Neural cell (in vitro differentiated cells): ENCODE data around the gene FBXL22. TPM values are rescaled to one million over a fixed set of nuclear protein-coding genes. Genes with fewer than 3 reads are reported as not detected.

Experiments used
- H2AFZ ChIP-seq: fragments of 200-600, 300-800 bp; sonication (generic), shearing (Covaris generic); 2 replicates; pipeline ENCODE4 v1.6.0; 2014; ENCODE audit warnings: low read depth, mild to moderate bottlenecking, antibody characterized with exemption, low read length, moderate library complexity
- H3F3A ChIP-seq: fragments of 200-600 bp; shearing (Covaris generic); 2 replicates; pipeline ENCODE4 v1.6.1; 2016; ENCODE audit warnings: mild to moderate bottlenecking, moderate library complexity, mixed read lengths, antibody characterized with exemption, low read length; ENCODE audit not compliant: insufficient read depth, poor library complexity, severe bottlenecking
- H3K27ac ChIP-seq: fragments of 200-600, 300-800 bp; sonication (generic), shearing (Covaris generic); 2 replicates; pipeline ENCODE4 v1.5.1; 2014; ENCODE audit warnings: mild to moderate bottlenecking, low read length, moderate library complexity
- H3K27me3 ChIP-seq: fragments of 300-800, 200-600 bp; sonication (generic), shearing (Covaris generic); 2 replicates; pipeline ENCODE4 v1.6.0; 2014; ENCODE audit warnings: mild to moderate bottlenecking, low read depth, low read length, moderate library complexity; ENCODE audit not compliant: insufficient read depth
- H3K36me3 ChIP-seq: fragments of 300-800, 200-600 bp; sonication (generic), shearing (Covaris generic); 2 replicates; pipeline ENCODE4 v1.5.1; 2014; ENCODE audit warnings: mild to moderate bottlenecking, antibody characterized with exemption, low read length, moderate library complexity; ENCODE audit not compliant: insufficient read depth
- H3K4me2 ChIP-seq: fragments of 300-800, 200-600 bp; sonication (generic), shearing (Covaris generic); 2 replicates; pipeline ENCODE4 v1.6.0; 2014; ENCODE audit warnings: mild to moderate bottlenecking, low read length
- H3K4me3 ChIP-seq: fragments of 300-800, 200-600 bp; sonication (generic), shearing (Covaris generic); 2 replicates; pipeline ENCODE4 v1.5.1; 2014; ENCODE audit warnings: mild to moderate bottlenecking, low read length, moderate library complexity
- H3K79me2 ChIP-seq: fragments of 200-600 bp; shearing (Covaris generic); replicated peaks from 2 replicates; pipeline ENCODE4 v1.6.0; 2014; ENCODE audit warnings: mild to moderate bottlenecking, low read length, moderate library complexity; ENCODE audit not compliant: insufficient read depth
- H3K9ac ChIP-seq: fragments of 300-800, 200-600 bp; sonication (generic), shearing (Covaris generic); 2 replicates; pipeline ENCODE4 v1.6.1; 2016; ENCODE audit warnings: mild to moderate bottlenecking, low read length, mixed read lengths
- H3K9me2 ChIP-seq: fragments of 200-600 bp; shearing (Covaris generic); 2 replicates; pipeline ENCODE4 v1.6.1; 2016; ENCODE audit warnings: mild to moderate bottlenecking, low read length, mixed read lengths; ENCODE audit not compliant: insufficient read depth
- H3K9me3 ChIP-seq: fragments of 200-600, 300-800 bp; sonication (generic), shearing (Covaris generic); 2 replicates; pipeline ENCODE4 v1.6.1; 2016; ENCODE audit warnings: mild to moderate bottlenecking, mixed run types, low read length, moderate library complexity, mixed read lengths
- H4K20me1 ChIP-seq: fragments of 200-600 bp; shearing (Covaris generic); 2 replicates; pipeline ENCODE4 v1.6.1; 2016; ENCODE audit warnings: mild to moderate bottlenecking, mixed run types; ENCODE audit not compliant: insufficient read depth
- EP300 ChIP-seq: fragments of 450-650 bp; conservative IDR thresholded peaks from 2 replicates; pipeline ENCODE4 v1.6.1; 2014; ENCODE audit warnings: antibody characterized with exemption, mild to moderate bottlenecking, moderate library complexity; ENCODE audit not compliant: poor library complexity, severe bottlenecking
- EZH2 ChIP-seq: fragments of 200-600, 300-800 bp; shearing (Covaris generic), sonication (generic); IDR thresholded peaks from 2 replicates; pipeline ENCODE4 v1.6.1; 2014; ENCODE audit warnings: antibody characterized with exemption, low read length, borderline replicate concordance, mild to moderate bottlenecking; ENCODE audit not compliant: insufficient read depth, poor library complexity, severe bottlenecking
- MXI1 ChIP-seq: fragments of 450-650 bp; conservative IDR thresholded peaks from 2 replicates; pipeline ENCODE4 v1.6.1; 2014; ENCODE audit warnings: antibody characterized with exemption, mild to moderate bottlenecking; ENCODE audit not compliant: poor library complexity, severe bottlenecking
- POLR2AphosphoS5 ChIP-seq: IDR thresholded peaks from 2 replicates; pipeline ENCODE4 v1.6.1; 2012
- RAD21 ChIP-seq: fragments of 450-650 bp; conservative IDR thresholded peaks from 2 replicates; pipeline ENCODE4 v1.6.1; 2014; ENCODE audit warnings: antibody characterized with exemption, mild to moderate bottlenecking, moderate library complexity
- SMC3 ChIP-seq: fragments of 450-650 bp; conservative IDR thresholded peaks from 2 replicates; pipeline ENCODE4 v1.6.1; 2014; ENCODE audit warnings: antibody characterized with exemption, mild to moderate bottlenecking, moderate library complexity; ENCODE audit not compliant: poor library complexity
- TAF1 ChIP-seq: IDR thresholded peaks from 2 replicates; pipeline ENCODE4 v1.6.1; 2012; ENCODE audit warnings: low read depth
- polyA plus RNA-seq: library from polyadenylated mRNA; depleted of rRNA; stranded (reverse); fragments of >200 nt; gene quantifications from 2 replicates; pipeline ENCODE4 v1.2.3, GENCODE V29; 2014
- TF ChIP-seq, protein P1 (sequence below): IDR thresholded peaks from 2 replicates; pipeline ENCODE4 v1.6.1; 2012; ENCODE audit warnings: borderline replicate concordance
- TF ChIP-seq, protein P2 (sequence below): fragments of 450-650 bp; IDR thresholded peaks from 2 replicates; pipeline ENCODE4 v1.5.1; 2014; ENCODE audit warnings: antibody characterized with exemption, mild to moderate bottlenecking, moderate library complexity; ENCODE audit not compliant: poor library complexity, severe bottlenecking

Gene FBXL22
- polyA plus RNA-seq, 1 donor from 2014 or later, result 0.41 TPM

DNA sequence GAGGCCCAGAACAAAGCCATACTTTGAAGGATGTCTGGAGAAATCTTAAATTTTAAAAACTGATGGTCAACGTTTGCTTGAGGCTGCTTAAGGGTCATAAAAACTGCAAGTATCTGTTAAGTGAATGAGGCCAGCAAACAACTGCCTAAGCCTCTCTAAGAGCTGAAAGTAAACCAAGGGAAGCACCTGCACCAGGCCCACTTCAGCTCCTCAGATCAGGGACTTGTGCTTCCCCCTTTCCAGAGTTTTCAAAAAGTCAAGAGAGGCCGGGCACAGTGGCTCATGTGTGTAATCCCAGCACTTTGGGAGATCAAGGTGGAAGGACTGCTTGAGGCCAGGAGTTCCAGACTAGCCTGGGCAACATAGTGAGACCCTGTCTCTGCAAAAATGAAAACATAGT, 9.1 kb downstream of the FBXL22 start:
- H3K9me2 ChIP-seq, result no peaks in the 10 kb centered on the region
- H3K27me3 ChIP-seq, result no peaks in the 10 kb centered on the region
- no peaks in the 10 kb centered on the region for H3F3A ChIP-seq
- no peaks in the 10 kb centered on the region for H3K79me2 ChIP-seq
- H3K27ac ChIP-seq, result no peak overlapping the region
- no peaks in the 10 kb centered on the region for H4K20me1 ChIP-seq
- H3K9me3 ChIP-seq, result no peaks in the 10 kb centered on the region
- no peak overlapping the region for H3K9ac ChIP-seq
- H3K4me2 ChIP-seq, result no peak overlapping the region
- peaks cover 8% of the 10 kb centered on the region for H3K36me3 ChIP-seq
- TF ChIP-seq EZH2, result no peak
- TF ChIP-seq TAF1, result no peak
- no peak for TF ChIP-seq EP300
- TF ChIP-seq MXI1, result no peak
- TF ChIP-seq RAD21, result no peak
- no peak for TF ChIP-seq POLR2AphosphoS5
- TF ChIP-seq, protein P1, sequence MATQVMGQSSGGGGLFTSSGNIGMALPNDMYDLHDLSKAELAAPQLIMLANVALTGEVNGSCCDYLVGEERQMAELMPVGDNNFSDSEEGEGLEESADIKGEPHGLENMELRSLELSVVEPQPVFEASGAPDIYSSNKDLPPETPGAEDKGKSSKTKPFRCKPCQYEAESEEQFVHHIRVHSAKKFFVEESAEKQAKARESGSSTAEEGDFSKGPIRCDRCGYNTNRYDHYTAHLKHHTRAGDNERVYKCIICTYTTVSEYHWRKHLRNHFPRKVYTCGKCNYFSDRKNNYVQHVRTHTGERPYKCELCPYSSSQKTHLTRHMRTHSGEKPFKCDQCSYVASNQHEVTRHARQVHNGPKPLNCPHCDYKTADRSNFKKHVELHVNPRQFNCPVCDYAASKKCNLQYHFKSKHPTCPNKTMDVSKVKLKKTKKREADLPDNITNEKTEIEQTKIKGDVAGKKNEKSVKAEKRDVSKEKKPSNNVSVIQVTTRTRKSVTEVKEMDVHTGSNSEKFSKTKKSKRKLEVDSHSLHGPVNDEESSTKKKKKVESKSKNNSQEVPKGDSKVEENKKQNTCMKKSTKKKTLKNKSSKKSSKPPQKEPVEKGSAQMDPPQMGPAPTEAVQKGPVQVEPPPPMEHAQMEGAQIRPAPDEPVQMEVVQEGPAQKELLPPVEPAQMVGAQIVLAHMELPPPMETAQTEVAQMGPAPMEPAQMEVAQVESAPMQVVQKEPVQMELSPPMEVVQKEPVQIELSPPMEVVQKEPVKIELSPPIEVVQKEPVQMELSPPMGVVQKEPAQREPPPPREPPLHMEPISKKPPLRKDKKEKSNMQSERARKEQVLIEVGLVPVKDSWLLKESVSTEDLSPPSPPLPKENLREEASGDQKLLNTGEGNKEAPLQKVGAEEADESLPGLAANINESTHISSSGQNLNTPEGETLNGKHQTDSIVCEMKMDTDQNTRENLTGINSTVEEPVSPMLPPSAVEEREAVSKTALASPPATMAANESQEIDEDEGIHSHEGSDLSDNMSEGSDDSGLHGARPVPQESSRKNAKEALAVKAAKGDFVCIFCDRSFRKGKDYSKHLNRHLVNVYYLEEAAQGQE, result no peak
- TF ChIP-seq, protein P2, sequence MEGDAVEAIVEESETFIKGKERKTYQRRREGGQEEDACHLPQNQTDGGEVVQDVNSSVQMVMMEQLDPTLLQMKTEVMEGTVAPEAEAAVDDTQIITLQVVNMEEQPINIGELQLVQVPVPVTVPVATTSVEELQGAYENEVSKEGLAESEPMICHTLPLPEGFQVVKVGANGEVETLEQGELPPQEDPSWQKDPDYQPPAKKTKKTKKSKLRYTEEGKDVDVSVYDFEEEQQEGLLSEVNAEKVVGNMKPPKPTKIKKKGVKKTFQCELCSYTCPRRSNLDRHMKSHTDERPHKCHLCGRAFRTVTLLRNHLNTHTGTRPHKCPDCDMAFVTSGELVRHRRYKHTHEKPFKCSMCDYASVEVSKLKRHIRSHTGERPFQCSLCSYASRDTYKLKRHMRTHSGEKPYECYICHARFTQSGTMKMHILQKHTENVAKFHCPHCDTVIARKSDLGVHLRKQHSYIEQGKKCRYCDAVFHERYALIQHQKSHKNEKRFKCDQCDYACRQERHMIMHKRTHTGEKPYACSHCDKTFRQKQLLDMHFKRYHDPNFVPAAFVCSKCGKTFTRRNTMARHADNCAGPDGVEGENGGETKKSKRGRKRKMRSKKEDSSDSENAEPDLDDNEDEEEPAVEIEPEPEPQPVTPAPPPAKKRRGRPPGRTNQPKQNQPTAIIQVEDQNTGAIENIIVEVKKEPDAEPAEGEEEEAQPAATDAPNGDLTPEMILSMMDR, result no peak
- TF ChIP-seq SMC3, result no peak
- H2AFZ ChIP-seq, result no peak overlapping the region
- H3K4me3 ChIP-seq, result no peak overlapping the region

DNA sequence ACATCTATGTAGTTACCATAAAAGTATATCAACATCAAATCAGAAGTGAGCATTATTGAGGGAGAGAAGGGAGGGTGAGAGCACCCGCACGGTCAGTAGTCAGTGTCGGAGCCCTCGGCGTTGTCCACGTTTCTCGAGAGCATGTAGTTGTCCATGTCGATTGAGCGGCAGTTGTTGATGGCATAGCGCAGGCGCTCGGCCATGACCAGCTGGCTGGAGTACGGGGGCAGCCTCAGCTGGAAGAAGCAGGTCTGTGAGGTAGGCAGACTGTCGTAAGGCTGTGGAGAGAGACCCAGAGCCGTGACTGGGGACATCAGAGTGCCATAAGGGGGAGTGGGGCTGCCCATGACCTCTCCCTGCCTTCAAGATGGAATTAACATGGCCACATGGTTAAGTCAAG, 11.8 kb downstream of the FBXL22 start:
- Histone ChIP-seq H3K79me2 (no peaks in the 10 kb centered on the region), H2AFZ (no peak overlapping the region), H4K20me1 (no peaks in the 10 kb centered on the region), H3F3A (no peaks in the 10 kb centered on the region), H3K4me2 (no peak overlapping the region), H3K36me3 (peaks cover 8% of the 10 kb centered on the region), H3K9ac (no peak overlapping the region), H3K9me2 (no peaks in the 10 kb centered on the region), H3K27me3 (no peaks in the 10 kb centered on the region), H3K9me3 (no peaks in the 10 kb centered on the region), H3K27ac (no peak overlapping the region), H3K4me3 (no peak overlapping the region)
- TF ChIP-seq, protein P1, result no peak
- TF ChIP-seq MXI1 (no peak), POLR2AphosphoS5 (no peak), SMC3 (no peak), RAD21 (no peak), EZH2 (no peak), TAF1 (no peak), EP300 (no peak)
- TF ChIP-seq, protein P2, result no peak
